Trophoblast cell (in vitro differentiated cells and primary cell): ENCODE measurements around the gene MYRIP.

ENCODE experiments used
- DNase-seq, 2 donors: peaks; one replicate each; pipeline ENCODE4 v3.0.0-alpha.2; 2016
- H2AFZ ChIP-seq: 2 replicates; pipeline ENCODE4 v1.6.1; 2013; ENCODE audit warnings: low read length, moderate library complexity, mild to moderate bottlenecking; ENCODE audit not compliant: insufficient read depth, poor library complexity
- H2AK5ac ChIP-seq: 2 replicates; pipeline ENCODE4 v1.6.1; 2013; ENCODE audit warnings: mild to moderate bottlenecking, low read length
- H2BK120ac ChIP-seq: 2 replicates; pipeline ENCODE4 v1.6.1; 2013; ENCODE audit warnings: low read length, mild to moderate bottlenecking, moderate library complexity; ENCODE audit not compliant: insufficient read depth, poor library complexity
- H2BK12ac ChIP-seq: 2 replicates; pipeline ENCODE4 v1.6.1; 2013; ENCODE audit warnings: mild to moderate bottlenecking, low read length, moderate library complexity
- H2BK5ac ChIP-seq: 2 replicates; pipeline ENCODE4 v1.6.1; 2013; ENCODE audit warnings: low read length, low read depth, moderate library complexity, mild to moderate bottlenecking; ENCODE audit not compliant: poor library complexity
- H3K14ac ChIP-seq: 2 replicates; pipeline ENCODE4 v1.6.1; 2013; ENCODE audit warnings: mild to moderate bottlenecking, low read length
- H3K18ac ChIP-seq: 2 replicates; pipeline ENCODE4 v1.6.1; 2013; ENCODE audit warnings: mild to moderate bottlenecking, low read length
- H3K23ac ChIP-seq: 2 replicates; pipeline ENCODE4 v1.6.1; 2013; ENCODE audit warnings: low read length
- H3K27ac ChIP-seq: 2 replicates; pipeline ENCODE4 v1.5.1; 2013; ENCODE audit warnings: low read depth, mild to moderate bottlenecking, inconsistent platforms, low read length, moderate library complexity
- H3K27me3 ChIP-seq: 2 replicates; pipeline ENCODE4 v1.6.1; 2013; ENCODE audit warnings: inconsistent platforms, mild to moderate bottlenecking, low read length, moderate library complexity; ENCODE audit not compliant: insufficient read depth
- H3K36me3 ChIP-seq, 2 experiments: 1 replicate in 1 of 2; 2 replicates in 1 of 2; pipeline ENCODE4 v1.6.1; 2013; ENCODE audit warnings: low read length in 2 of 2, mild to moderate bottlenecking in 2 of 2, moderate library complexity in 1 of 2; ENCODE audit not compliant: insufficient read depth in 2 of 2, control insufficient read depth in 1 of 2
- H3K4ac ChIP-seq: 2 replicates; pipeline ENCODE4 v1.6.1; 2013; ENCODE audit warnings: low read depth, mild to moderate bottlenecking, low read length, moderate library complexity
- H3K4me1 ChIP-seq, 2 experiments: 1 replicate in 1 of 2; 2 replicates in 1 of 2; pipeline ENCODE4 v1.6.1; 2013; ENCODE audit warnings: low read length in 2 of 2, mild to moderate bottlenecking in 2 of 2, moderate library complexity in 1 of 2; ENCODE audit not compliant: insufficient read depth in 2 of 2, control insufficient read depth in 1 of 2
- H3K4me2 ChIP-seq: 2 replicates; pipeline ENCODE4 v1.6.1; 2013; ENCODE audit warnings: inconsistent platforms, mild to moderate bottlenecking, low read length, moderate library complexity
- H3K4me3 ChIP-seq: 2 replicates; pipeline ENCODE4 v1.5.1; 2013; ENCODE audit warnings: mild to moderate bottlenecking, low read depth, low read length, inconsistent platforms
- H3K79me1 ChIP-seq: one replicate; pipeline ENCODE4 v1.6.1; 2013; ENCODE audit warnings: low read length
- H3K79me2 ChIP-seq: 2 replicates; pipeline ENCODE4 v1.6.1; 2013; ENCODE audit warnings: low read length, mild to moderate bottlenecking; ENCODE audit not compliant: control insufficient read depth, insufficient read depth, poor library complexity
- H3K9ac ChIP-seq: 2 replicates; pipeline ENCODE4 v1.6.1; 2013; ENCODE audit warnings: mild to moderate bottlenecking, low read length
- H3K9me3 ChIP-seq: 2 replicates; pipeline ENCODE4 v1.6.1; 2013; ENCODE audit warnings: low read depth, mild to moderate bottlenecking, control low read depth, inconsistent platforms, low read length; ENCODE audit not compliant: insufficient read depth
- H4K12ac ChIP-seq: 2 replicates; pipeline ENCODE4 v1.6.1; 2013; ENCODE audit warnings: low read depth, mild to moderate bottlenecking, low read length, moderate library complexity
- H4K8ac ChIP-seq: 2 replicates; pipeline ENCODE4 v1.6.1; 2013; ENCODE audit warnings: low read depth, mild to moderate bottlenecking, low read length, moderate library complexity
- H4K91ac ChIP-seq: one replicate; pipeline ENCODE4 v1.6.1; 2013; ENCODE audit warnings: low read depth, mild to moderate bottlenecking, low read length, moderate library complexity
- WGBS: extraction: QIAGEN DNeasy Blood & Tissue Kit; methylation state at CpG from one replicate; pipeline ENCODE4 v1.1.7; 2013; ENCODE audit warnings: missing lambda C conversion rate; ENCODE audit not compliant: insufficient read length, insufficient coverage; ENCODE audit errors: extremely low coverage; 5-methylcytosine and 5-hydroxymethylcytosine counted together

Gene MYRIP

DNA sequence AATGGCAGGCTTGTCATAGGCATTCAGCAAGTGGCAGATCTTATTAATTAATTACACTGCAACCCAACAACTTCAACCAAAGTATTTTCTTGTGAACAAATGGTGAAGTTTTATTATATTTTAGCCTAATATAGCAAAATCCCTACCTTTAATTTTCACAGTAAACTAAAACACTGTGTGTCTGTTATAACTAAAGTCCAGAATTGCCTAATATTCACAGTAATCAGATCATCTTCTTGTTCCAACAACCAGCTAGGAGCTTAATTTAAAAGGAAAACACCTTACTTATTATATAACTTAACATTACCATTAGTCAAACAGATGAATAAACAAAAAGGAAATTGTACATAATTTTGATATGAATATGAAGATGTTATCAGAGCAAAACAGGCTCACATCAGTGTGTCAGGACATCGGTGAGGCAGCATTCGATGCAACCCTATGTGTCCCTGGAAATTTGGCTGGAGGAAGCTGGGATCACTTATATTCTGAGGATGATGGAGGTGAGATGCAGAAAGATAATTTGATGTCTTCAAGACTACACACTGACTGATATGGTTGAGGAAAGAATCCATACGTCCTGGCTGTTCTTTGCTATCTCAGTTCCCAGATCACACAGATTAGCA lies 310.8 kb downstream of the MYRIP start:
- no peak overlapping the region for H4K8ac ChIP-seq
- no peak overlapping the region for H4K12ac ChIP-seq
- no peak overlapping the region for H3K18ac ChIP-seq
- no peak overlapping the region for H2BK12ac ChIP-seq
- H3K4ac ChIP-seq, result no peak overlapping the region
- H3K9ac ChIP-seq, result no peak overlapping the region
- H3K36me3 ChIP-seq, result no peaks in the 10 kb centered on the region
- no peaks in the 10 kb centered on the region for H3K79me2 ChIP-seq
- no peak for DNase-seq
- no peak overlapping the region for H2BK120ac ChIP-seq
- no peak overlapping the region for H3K4me3 ChIP-seq
- H3K4me2 ChIP-seq, result no peak overlapping the region
- H3K27ac ChIP-seq, result no peak overlapping the region
- H2AFZ ChIP-seq, result no peak overlapping the region
- H3K27me3 ChIP-seq, result no peaks in the 10 kb centered on the region
- no CpG with 5 or more reads among the region's 3 CpGs for WGBS
- H2AK5ac ChIP-seq, result no peak overlapping the region
- H2BK5ac ChIP-seq, result no peak overlapping the region
- H3K9me3 ChIP-seq, result no peaks in the 10 kb centered on the region
- no peak overlapping the region for H3K23ac ChIP-seq
- no peaks in the 10 kb centered on the region for H3K79me1 ChIP-seq
- H3K14ac ChIP-seq, result no peak overlapping the region
- H3K4me1 ChIP-seq, result no peaks in the 10 kb centered on the region
- H4K91ac ChIP-seq, result no peak overlapping the region

DNA sequence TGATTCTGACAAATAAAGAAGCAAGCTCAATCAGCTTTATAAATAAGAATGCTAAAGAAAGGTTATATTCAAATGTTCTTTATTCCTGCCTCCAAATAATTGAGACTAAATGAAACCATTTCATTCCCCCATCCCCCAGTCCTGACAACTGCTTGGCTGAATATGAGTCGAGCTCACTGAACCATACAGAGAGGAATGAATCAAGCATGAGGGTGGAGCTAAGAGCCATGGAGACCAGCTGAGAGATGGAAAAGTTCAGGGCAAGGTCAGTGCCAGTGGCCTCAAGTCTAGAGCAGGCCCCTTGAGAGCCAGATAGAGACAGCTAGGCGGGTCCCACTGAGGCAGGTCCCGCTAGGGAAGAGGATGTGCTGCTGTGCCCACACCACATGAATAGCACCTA lies 311.4 kb downstream of the MYRIP start:
- H3K27me3 ChIP-seq, result no peaks in the 10 kb centered on the region
- H3K27ac ChIP-seq, result no peak overlapping the region
- H4K8ac ChIP-seq, result no peak overlapping the region
- H2BK5ac ChIP-seq, result no peak overlapping the region
- no peak overlapping the region for H2BK120ac ChIP-seq
- no peak overlapping the region for H2BK12ac ChIP-seq
- no peak overlapping the region for H3K4me2 ChIP-seq
- H3K9ac ChIP-seq, result no peak overlapping the region
- H4K12ac ChIP-seq, result no peak overlapping the region
- H3K36me3 ChIP-seq, result no peaks in the 10 kb centered on the region
- H3K79me1 ChIP-seq, result no peaks in the 10 kb centered on the region
- H3K4me1 ChIP-seq, result no peaks in the 10 kb centered on the region
- H3K79me2 ChIP-seq, result no peaks in the 10 kb centered on the region
- no peak for DNase-seq
- H3K23ac ChIP-seq, result no peak overlapping the region
- no peak overlapping the region for H2AFZ ChIP-seq
- no peak overlapping the region for H4K91ac ChIP-seq
- H3K4me3 ChIP-seq, result no peak overlapping the region
- WGBS, result no CpG with 5 or more reads among the region's 3 CpGs
- H3K14ac ChIP-seq, result no peak overlapping the region
- H2AK5ac ChIP-seq, result no peak overlapping the region
- no peaks in the 10 kb centered on the region for H3K9me3 ChIP-seq
- H3K4ac ChIP-seq, result no peak overlapping the region
- no peak overlapping the region for H3K18ac ChIP-seq

DNA sequence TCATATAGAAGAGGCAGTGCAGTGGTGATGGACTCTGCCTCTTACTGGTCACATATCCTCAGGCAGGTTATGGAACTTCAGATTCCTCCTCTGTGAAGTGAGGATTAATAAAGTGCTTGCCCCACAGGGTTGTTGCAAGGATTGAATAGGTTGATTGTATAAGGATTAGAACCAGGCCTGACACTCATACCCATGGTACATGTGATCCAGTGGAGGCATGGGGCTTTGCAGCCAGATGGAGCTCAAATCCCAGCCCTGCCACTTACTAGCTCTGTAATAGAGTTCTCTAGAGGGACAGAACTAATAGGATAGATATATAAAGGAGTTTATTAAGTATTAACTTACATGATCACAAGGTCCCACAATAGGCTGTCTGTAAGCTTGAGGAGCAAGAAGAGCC lies 315.5 kb downstream of the MYRIP start:
- no peaks in the 10 kb centered on the region for H3K4me1 ChIP-seq
- no peak overlapping the region for H3K4ac ChIP-seq
- no peak overlapping the region for H3K4me2 ChIP-seq
- no peak overlapping the region for H4K8ac ChIP-seq
- H3K18ac ChIP-seq, result no peak overlapping the region
- H3K9ac ChIP-seq, result no peak overlapping the region
- no peaks in the 10 kb centered on the region for H3K27me3 ChIP-seq
- no peak overlapping the region for H3K14ac ChIP-seq
- H2BK12ac ChIP-seq, result no peak overlapping the region
- DNase-seq, result no peak
- H2AFZ ChIP-seq, result no peak overlapping the region
- H2AK5ac ChIP-seq, result no peak overlapping the region
- no peak overlapping the region for H3K27ac ChIP-seq
- H2BK5ac ChIP-seq, result no peak overlapping the region
- no peaks in the 10 kb centered on the region for H3K79me2 ChIP-seq
- H3K4me3 ChIP-seq, result no peak overlapping the region
- no peak overlapping the region for H4K91ac ChIP-seq
- H4K12ac ChIP-seq, result no peak overlapping the region
- H2BK120ac ChIP-seq, result no peak overlapping the region
- H3K9me3 ChIP-seq, result no peaks in the 10 kb centered on the region
- H3K23ac ChIP-seq, result no peak overlapping the region
- H3K79me1 ChIP-seq, result no peaks in the 10 kb centered on the region
- H3K36me3 ChIP-seq, result no peaks in the 10 kb centered on the region

DNA sequence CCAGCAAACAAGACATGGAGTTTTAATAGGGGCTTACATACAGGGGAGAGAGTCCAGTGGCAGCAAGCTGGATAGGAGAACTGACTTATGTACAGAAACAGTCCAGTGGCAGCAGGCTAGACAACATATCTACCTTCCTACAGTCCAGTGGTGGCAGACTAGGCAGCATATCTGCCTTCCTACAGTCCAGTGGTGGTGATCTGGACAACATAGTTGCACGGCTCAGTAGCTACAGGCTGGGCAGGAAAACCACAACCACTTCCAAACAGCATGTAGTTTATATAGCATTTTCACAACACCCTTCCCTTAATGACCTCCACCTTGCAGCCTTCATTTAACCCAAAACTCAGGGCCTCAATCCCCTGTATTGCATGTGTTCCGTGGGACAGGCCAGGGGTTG lies 318.8 kb downstream of the MYRIP start:
- H3K4me2 ChIP-seq, result no peak overlapping the region
- no peaks in the 10 kb centered on the region for H3K79me2 ChIP-seq
- no peak overlapping the region for H2AFZ ChIP-seq
- H2BK12ac ChIP-seq, result no peak overlapping the region
- no peak overlapping the region for H4K12ac ChIP-seq
- no peaks in the 10 kb centered on the region for H3K4me1 ChIP-seq
- H3K14ac ChIP-seq, result no peak overlapping the region
- no peak overlapping the region for H2AK5ac ChIP-seq
- no peaks in the 10 kb centered on the region for H3K27me3 ChIP-seq
- no peak overlapping the region for H2BK120ac ChIP-seq
- H3K4ac ChIP-seq, result no peak overlapping the region
- H3K9ac ChIP-seq, result no peak overlapping the region
- no peaks in the 10 kb centered on the region for H3K79me1 ChIP-seq
- no peaks in the 10 kb centered on the region for H3K36me3 ChIP-seq
- peaks cover 4% of the 10 kb centered on the region for H3K9me3 ChIP-seq
- no peak overlapping the region for H4K8ac ChIP-seq
- DNase-seq, result no peak
- H2BK5ac ChIP-seq, result no peak overlapping the region
- no peak overlapping the region for H3K27ac ChIP-seq
- no peak overlapping the region for H3K4me3 ChIP-seq
- H3K23ac ChIP-seq, result no peak overlapping the region
- H4K91ac ChIP-seq, result no peak overlapping the region
- no peak overlapping the region for H3K18ac ChIP-seq
- WGBS, result no CpG with 5 or more reads among the region's 2 CpGs
